ENCODE data around the gene ERBB4.

ERBB4 gene

GRCh38 chr2:212294816-212295215, 243.8 kb downstream of the ERBB4 start:
- TF ChIP-seq OSR1 (CRISPR knock-in tag; IDR thresholded peaks at IDR 0.05) (no peak), ZNF70 (CRISPR knock-in tag; IDR thresholded peaks at IDR 0.05) (no peak), SNAI2 (CRISPR knock-in tag; IDR thresholded peaks at IDR 0.05) (no peak), ZFP3 (CRISPR knock-in tag; IDR thresholded peaks at IDR 0.05) (no peak), PPARA (CRISPR knock-in tag; IDR thresholded peaks at IDR 0.05; ENCODE audit: borderline replicate concordance) (no peak), ESRRG (CRISPR knock-in tag; IDR thresholded peaks at IDR 0.05) (no peak), ZC3H10 (CRISPR knock-in tag; IDR thresholded peaks at IDR 0.05) (no peak), BACH2 (CRISPR knock-in tag; IDR thresholded peaks at IDR 0.05; ENCODE audit: borderline replicate concordance) (no peak), CREB5 (CRISPR knock-in tag; IDR thresholded peaks at IDR 0.05; ENCODE audit: low read depth) (no peak), CSDC2 (CRISPR knock-in tag; IDR thresholded peaks at IDR 0.05) (no peak), CSRNP3 (CRISPR knock-in tag; IDR thresholded peaks at IDR 0.05) (no peak), ARNTL (CRISPR knock-in tag; IDR thresholded peaks at IDR 0.05; ENCODE audit: borderline replicate concordance, low read depth) (no peak), ISL1 (CRISPR knock-in tag; IDR thresholded peaks at IDR 0.05) (no peak), PATZ1 (CRISPR knock-in tag; IDR thresholded peaks at IDR 0.05; ENCODE audit: borderline replicate concordance) (no peak), TSHZ2 (CRISPR knock-in tag; IDR thresholded peaks at IDR 0.05) (no peak), TCF4 (CRISPR knock-in tag; IDR thresholded peaks at IDR 0.05; ENCODE audit: borderline replicate concordance) (no peak), GLIS3 (CRISPR knock-in tag; IDR thresholded peaks at IDR 0.05) (no peak), ZFP30 (CRISPR knock-in tag; IDR thresholded peaks at IDR 0.05) (no peak)
- no peak for ATAC-seq

GRCh38 chr2:212289301-212289700, 249.3 kb downstream of the ERBB4 start:
- no peak for TF ChIP-seq ZC3H10 (CRISPR knock-in tag; IDR thresholded peaks at IDR 0.05)
- no peak for TF ChIP-seq RARB (CRISPR knock-in tag; IDR thresholded peaks at IDR 0.05)
- no peak for TF ChIP-seq ARNTL (CRISPR knock-in tag; IDR thresholded peaks at IDR 0.05; ENCODE audit: borderline replicate concordance, low read depth)
- TF ChIP-seq CSDC2 (CRISPR knock-in tag; IDR thresholded peaks at IDR 0.05) = no peak
- no peak for TF ChIP-seq TCF4 (CRISPR knock-in tag; IDR thresholded peaks at IDR 0.05; ENCODE audit: borderline replicate concordance)
- no peak for TF ChIP-seq GLIS3 (CRISPR knock-in tag; IDR thresholded peaks at IDR 0.05)
- TF ChIP-seq PATZ1 (CRISPR knock-in tag; IDR thresholded peaks at IDR 0.05; ENCODE audit: borderline replicate concordance) = no peak
- TF ChIP-seq ZFP3 (CRISPR knock-in tag; IDR thresholded peaks at IDR 0.05) = no peak
- no peak for TF ChIP-seq ZNF70 (CRISPR knock-in tag; IDR thresholded peaks at IDR 0.05)
- no peak for TF ChIP-seq BACH2 (CRISPR knock-in tag; IDR thresholded peaks at IDR 0.05; ENCODE audit: borderline replicate concordance)
- no peak for ATAC-seq

- TF ChIP-seq ZNF8 (CRISPR knock-in tag; IDR thresholded peaks at IDR 0.05) (no peak), TOX (CRISPR knock-in tag; IDR thresholded peaks at IDR 0.05; ENCODE audit: borderline replicate concordance) (no peak), CSRNP3 (CRISPR knock-in tag; IDR thresholded peaks at IDR 0.05) (no peak), RARB (CRISPR knock-in tag; IDR thresholded peaks at IDR 0.05) (no peak), GLIS3 (CRISPR knock-in tag; IDR thresholded peaks at IDR 0.05) (no peak)
- ATAC-seq = no peak
Observed at GRCh38 chr2:212288308-212288707, 250.3 kb downstream of the ERBB4 start.

Measured in SK-N-SH treated with all-trans-retinoic acid at 6 μM for 48 hours (cell line).